Astrocyte (in vitro differentiated cells and primary cell): ENCODE measurements around the gene HSD11B1. TPM values are rescaled to one million over a fixed set of nuclear protein-coding genes. Genes with fewer than 3 reads are reported as not detected.

Experiments used
- DNase-seq: peaks from one replicate; pipeline ENCODE4 v3.0.0-alpha.2; 2010; ENCODE audit warnings: low read depth
- FAIRE-seq: peaks from 2 replicates; lab custom pipeline; 2011; peaks lifted over from hg19 to GRCh38; lab: Jason Lieb, UNC
- H2AFZ ChIP-seq: 2 replicates; pipeline ENCODE4 v1.6.0; 2012; ENCODE audit warnings: low read depth, low read length, inconsistent platforms
- H3K27ac ChIP-seq: 2 replicates; pipeline ENCODE4 v1.5.1; 2011; ENCODE audit warnings: low read depth, low read length, inconsistent platforms
- H3K27me3 ChIP-seq: 2 replicates; pipeline ENCODE4 v1.6.0; 2011; ENCODE audit warnings: low read length, inconsistent platforms; ENCODE audit not compliant: insufficient read depth
- H3K36me3 ChIP-seq: 2 replicates; pipeline ENCODE4 v1.5.1; 2011; ENCODE audit warnings: low read length, inconsistent platforms; ENCODE audit not compliant: insufficient read depth
- H3K4me1 ChIP-seq: 2 replicates; pipeline ENCODE4 v1.5.1; 2011; ENCODE audit warnings: low read length, inconsistent platforms; ENCODE audit not compliant: insufficient read depth
- H3K4me2 ChIP-seq: 2 replicates; pipeline ENCODE4 v1.6.0; 2012; ENCODE audit warnings: low read length, inconsistent platforms
- H3K4me3 ChIP-seq: 2 replicates; pipeline ENCODE4 v1.5.1; 2011; ENCODE audit warnings: low read depth, mild to moderate bottlenecking, low read length, inconsistent platforms; ENCODE audit not compliant: insufficient read depth
- H3K79me2 ChIP-seq: 2 replicates; pipeline ENCODE4 v1.6.0; 2012; ENCODE audit warnings: mild to moderate bottlenecking, low read length, inconsistent platforms; ENCODE audit not compliant: insufficient read depth
- H3K9ac ChIP-seq: 2 replicates; pipeline ENCODE4 v1.6.0; 2012; ENCODE audit warnings: mild to moderate bottlenecking, low read length, inconsistent platforms
- H3K9me3 ChIP-seq: 2 replicates; pipeline ENCODE4 v1.5.1; 2012; ENCODE audit warnings: low read depth, mild to moderate bottlenecking, low read length, inconsistent platforms; ENCODE audit not compliant: insufficient read depth
- H4K20me1 ChIP-seq: 2 replicates; pipeline ENCODE4 v1.6.0; 2012; ENCODE audit warnings: low read length, inconsistent platforms; ENCODE audit not compliant: insufficient read depth
- H3K27ac Mint-ChIP-seq: one replicate; pipeline ENCODE4 v1.8.0; 2021; ENCODE audit warnings: mild to moderate bottlenecking, mixed read lengths; ENCODE audit not compliant: unreplicated experiment
- H3K27me3 Mint-ChIP-seq: one replicate; pipeline ENCODE4 v1.8.0; 2021; ENCODE audit warnings: low read depth, mixed read lengths; ENCODE audit not compliant: unreplicated experiment
- H3K36me3 Mint-ChIP-seq: one replicate; pipeline ENCODE4 v1.8.0; 2021; ENCODE audit warnings: low read depth, mixed read lengths; ENCODE audit not compliant: unreplicated experiment
- H3K4me1 Mint-ChIP-seq: one replicate; pipeline ENCODE4 v1.8.0; 2021; ENCODE audit warnings: low read depth, mixed read lengths; ENCODE audit not compliant: unreplicated experiment
- H3K4me3 Mint-ChIP-seq: one replicate; pipeline ENCODE4 v1.8.0; 2021; ENCODE audit warnings: mild to moderate bottlenecking, moderate library complexity, mixed read lengths; ENCODE audit not compliant: unreplicated experiment
- H3K9me3 Mint-ChIP-seq: one replicate; pipeline ENCODE4 v1.8.0; 2021; ENCODE audit warnings: mild to moderate bottlenecking, mixed read lengths; ENCODE audit not compliant: unreplicated experiment
- EZH2 ChIP-seq: IDR thresholded peaks from 2 replicates; pipeline ENCODE4 v1.6.1; 2012; ENCODE audit warnings: mild to moderate bottlenecking, low read length, inconsistent platforms; ENCODE audit not compliant: insufficient read depth
- total RNA-seq: library from RNA; stranded (reverse); gene quantifications from 2 replicates; pipeline ENCODE4 v1.2.1, GENCODE V29; 2021
- TF ChIP-seq, protein P1 (sequence below): IDR thresholded peaks from 2 replicates; pipeline ENCODE4 v1.5.1; 2011; ENCODE audit warnings: low read depth, mild to moderate bottlenecking, inconsistent platforms, low read length, moderate library complexity; ENCODE audit not compliant: insufficient read depth

HSD11B1 gene
- total RNA-seq, 1 donor from 2014 or later = not detected

DNA sequence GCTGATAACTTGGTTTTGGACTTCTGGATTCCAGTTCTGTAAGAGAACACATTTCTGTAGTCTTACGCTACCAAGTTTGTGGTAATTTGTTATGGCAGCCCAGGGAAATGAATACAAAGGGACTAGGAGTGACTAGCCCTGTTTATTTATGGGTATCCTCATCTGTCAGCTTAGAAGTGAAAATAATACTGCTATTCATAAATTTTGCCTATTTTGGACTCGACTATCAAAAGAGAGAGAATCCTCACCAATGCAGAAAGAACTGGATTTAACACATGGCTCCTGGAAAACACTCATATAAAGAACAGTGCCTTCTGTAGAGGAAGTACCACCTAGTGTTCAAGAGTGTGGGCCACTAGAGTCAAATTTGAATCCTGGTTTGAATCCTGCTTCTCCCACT, 22.6 kb downstream of the HSD11B1 start:
- H3K4me3 ChIP-seq = no peak overlapping the region
- FAIRE-seq = no peak
- peaks cover 11% of the 10 kb centered on the region for H3K27me3 Mint-ChIP-seq

DNA sequence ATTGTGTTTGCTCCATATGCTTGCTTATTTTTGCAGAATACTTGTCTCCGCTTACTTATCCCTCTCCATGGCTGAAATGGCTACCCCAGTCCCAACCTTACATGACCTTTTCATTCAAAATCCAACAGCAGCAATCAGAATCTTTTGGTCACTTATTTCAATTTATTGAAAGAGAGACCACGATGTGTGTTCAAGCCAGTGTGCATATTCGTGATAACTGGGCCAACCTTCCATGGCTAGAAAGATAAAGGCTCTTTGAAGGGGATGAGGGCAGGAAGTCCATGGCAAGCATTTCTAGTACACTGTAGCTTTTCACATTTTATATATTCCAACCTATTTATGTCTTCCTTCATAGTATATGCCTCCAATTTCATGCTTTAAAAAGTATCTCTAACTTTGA, 23.1 kb downstream of the HSD11B1 start:
- H3K4me1 Mint-ChIP-seq = peaks cover 2% of the 10 kb centered on the region
- Histone ChIP-seq H3K9ac (no peak overlapping the region), H3K9me3 (no peaks in the 10 kb centered on the region), H3K27ac (no peak overlapping the region), H3K79me2 (no peaks in the 10 kb centered on the region), H2AFZ (no peak overlapping the region), H3K4me2 (no peak overlapping the region), H3K27me3 (no peaks in the 10 kb centered on the region), H3K4me1 (no peaks in the 10 kb centered on the region), H3K36me3 (no peaks in the 10 kb centered on the region), H3K4me3 (no peak overlapping the region), H4K20me1 (no peaks in the 10 kb centered on the region)
- peaks cover 3% of the 10 kb centered on the region for H3K9me3 Mint-ChIP-seq
- DNase-seq (no peak), FAIRE-seq (no peak)
- TF ChIP-seq, protein P1, sequence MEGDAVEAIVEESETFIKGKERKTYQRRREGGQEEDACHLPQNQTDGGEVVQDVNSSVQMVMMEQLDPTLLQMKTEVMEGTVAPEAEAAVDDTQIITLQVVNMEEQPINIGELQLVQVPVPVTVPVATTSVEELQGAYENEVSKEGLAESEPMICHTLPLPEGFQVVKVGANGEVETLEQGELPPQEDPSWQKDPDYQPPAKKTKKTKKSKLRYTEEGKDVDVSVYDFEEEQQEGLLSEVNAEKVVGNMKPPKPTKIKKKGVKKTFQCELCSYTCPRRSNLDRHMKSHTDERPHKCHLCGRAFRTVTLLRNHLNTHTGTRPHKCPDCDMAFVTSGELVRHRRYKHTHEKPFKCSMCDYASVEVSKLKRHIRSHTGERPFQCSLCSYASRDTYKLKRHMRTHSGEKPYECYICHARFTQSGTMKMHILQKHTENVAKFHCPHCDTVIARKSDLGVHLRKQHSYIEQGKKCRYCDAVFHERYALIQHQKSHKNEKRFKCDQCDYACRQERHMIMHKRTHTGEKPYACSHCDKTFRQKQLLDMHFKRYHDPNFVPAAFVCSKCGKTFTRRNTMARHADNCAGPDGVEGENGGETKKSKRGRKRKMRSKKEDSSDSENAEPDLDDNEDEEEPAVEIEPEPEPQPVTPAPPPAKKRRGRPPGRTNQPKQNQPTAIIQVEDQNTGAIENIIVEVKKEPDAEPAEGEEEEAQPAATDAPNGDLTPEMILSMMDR = no peak
- TF ChIP-seq EZH2 = no peak
- no peaks in the 10 kb centered on the region for H3K36me3 Mint-ChIP-seq
- no peak overlapping the region for H3K27ac Mint-ChIP-seq
- no peak overlapping the region for H3K4me3 Mint-ChIP-seq
- H3K27me3 Mint-ChIP-seq = peaks cover 11% of the 10 kb centered on the region

More for the DNA sequence above, 22.6 kb downstream of the HSD11B1 start:
- Histone ChIP-seq H2AFZ (no peak overlapping the region), H3K79me2 (no peaks in the 10 kb centered on the region), H3K36me3 (no peaks in the 10 kb centered on the region), H3K9ac (no peak overlapping the region), H3K9me3 (no peaks in the 10 kb centered on the region), H3K27me3 (no peaks in the 10 kb centered on the region), H3K4me2 (no peak overlapping the region), H3K27ac (no peak overlapping the region), H4K20me1 (no peaks in the 10 kb centered on the region), H3K4me1 (no peaks in the 10 kb centered on the region)
- Mint-ChIP-seq H3K36me3 (no peaks in the 10 kb centered on the region), H3K9me3 (peaks cover 3% of the 10 kb centered on the region), H3K4me3 (no peak overlapping the region), H3K4me1 (peaks cover 2% of the 10 kb centered on the region), H3K27ac (no peak overlapping the region)
- no peak for DNase-seq
- TF ChIP-seq, protein P1 = no peak
- TF ChIP-seq EZH2 = no peak

DNA sequence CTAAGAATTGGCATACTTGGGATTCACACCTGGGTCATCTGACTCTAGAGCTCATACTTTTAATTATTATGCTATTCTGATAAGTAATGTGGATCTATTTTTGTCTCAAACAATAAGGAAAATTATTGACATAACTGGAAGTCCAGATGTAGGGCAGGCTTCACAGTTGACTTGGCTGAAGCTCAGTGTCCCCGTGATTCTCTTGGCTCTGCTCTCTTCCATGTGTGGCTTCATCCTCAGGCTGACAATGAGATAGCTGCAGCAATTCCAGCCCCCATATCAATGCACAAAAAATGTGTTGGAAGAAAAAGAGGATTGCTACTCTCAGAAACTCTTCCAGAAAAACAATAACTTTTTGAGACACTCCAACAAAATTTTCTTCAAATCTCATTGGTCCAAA, 23.8 kb downstream of the HSD11B1 start:
- Histone ChIP-seq H4K20me1 (no peaks in the 10 kb centered on the region), H3K4me1 (no peaks in the 10 kb centered on the region), H3K4me2 (no peak overlapping the region), H3K9ac (no peak overlapping the region), H3K4me3 (no peak overlapping the region), H3K27ac (no peak overlapping the region), H2AFZ (no peak overlapping the region), H3K9me3 (no peaks in the 10 kb centered on the region), H3K27me3 (no peaks in the 10 kb centered on the region), H3K36me3 (no peaks in the 10 kb centered on the region), H3K79me2 (no peaks in the 10 kb centered on the region)
- no peaks in the 10 kb centered on the region for H3K36me3 Mint-ChIP-seq
- H3K4me3 Mint-ChIP-seq = no peak overlapping the region
- peaks cover 3% of the 10 kb centered on the region for H3K9me3 Mint-ChIP-seq
- peaks cover 2% of the 10 kb centered on the region for H3K4me1 Mint-ChIP-seq
- no peak overlapping the region for H3K27ac Mint-ChIP-seq
- H3K27me3 Mint-ChIP-seq = peaks cover 11% of the 10 kb centered on the region
- no peak for FAIRE-seq
- TF ChIP-seq EZH2 = no peak
- TF ChIP-seq, protein P1 = no peak
- no peak for DNase-seq
